Psoas muscle (tissue), 8 donors: ENCODE results near the gene LSG1. TPM values are rescaled to one million over a fixed set of nuclear protein-coding genes. Genes with fewer than 3 reads are reported as not detected.

Source experiments
- ATAC-seq, 4 donors: fragments of 200-7000 bp; cut with Tn5 transposase; one replicate each; pipeline ENCODE4 v1.9.1; 2020; ENCODE audit warnings: moderate library complexity in 3 of 4, mild to moderate bottlenecking in 2 of 4
- DNase-seq, 2 donors: peaks; one replicate each; pipeline ENCODE4 v3.0.0-alpha.2; 2020
- H3K27ac ChIP-seq: fragments of 200-600 bp; one replicate; pipeline ENCODE4 v1.8.0; 2022
- H3K27me3 ChIP-seq, 3 donors: fragments of 200-600 bp in 1 of 3; one replicate each; pipeline versions ENCODE4 v1.6.1 to v1.8.0; 2013 to 2022; ENCODE audit warnings: low read length in 2 of 3, mild to moderate bottlenecking in 2 of 3, moderate library complexity in 1 of 3; ENCODE audit not compliant: insufficient read depth in 3 of 3
- H3K36me3 ChIP-seq, 2 donors: fragments of 200-600 bp in 1 of 2; one replicate each; pipeline versions ENCODE4 v1.6.1 to v1.8.0; 2013 to 2022; ENCODE audit warnings: low read depth in 1 of 2, mild to moderate bottlenecking in 1 of 2, moderate library complexity in 1 of 2; ENCODE audit not compliant: insufficient read depth in 1 of 2
- H3K4me1 ChIP-seq: fragments of 200-600 bp; one replicate; pipeline ENCODE4 v1.8.0; 2022
- H3K4me3 ChIP-seq: fragments of 200-600 bp; one replicate; pipeline ENCODE4 v1.8.0; 2022; ENCODE audit warnings: mild to moderate bottlenecking
- H3K9me3 ChIP-seq: fragments of 200-600 bp; one replicate; pipeline ENCODE4 v1.8.0; 2022
- WGBS, 3 donors: extraction: QIAGEN DNeasy Blood & Tissue Kit; methylation state at CpG; one replicate each; pipeline versions ENCODE4 v1.1.6 to v1.1.7; 2013; 5-methylcytosine and 5-hydroxymethylcytosine counted together
- intact Hi-C, 2 donors: fragments of 100-400 bp; cut with DNase I; formaldehyde crosslinking; loops; one replicate each; pipeline versions ENCODE4 v1.11.0 to v1.14.2; 2022
- polyA plus RNA-seq, 3 donors: library from polyadenylated mRNA; stranded (reverse); fragments of 200-250 nt; gene quantifications; one replicate each; pipeline ENCODE4 v1.2.3, GENCODE V29; 2013
- total RNA-seq, 4 donors: library from RNA; stranded (reverse); fragmentation: NEBNext Ultra II Directional in 2 of 4; extraction: Animal tissue kit (Norgen Biotek cat#: 25700) in 2 of 4; gene quantifications; one replicate each; pipeline versions ENCODE4 v1.2.1 to v1.2.4, GENCODE V29; 2021 to 2023
- TF ChIP-seq, protein P1 (sequence below): fragments of 200-600 bp; IDR thresholded peaks from one replicate; pipeline ENCODE4 v1.8.0; 2022; ENCODE audit warnings: antibody characterized with exemption
- donor health status: healthy with polysubstance abuse.
- donor health status: DM: no; HTN: no; CAD: no; lungs with moderate emphysema.
- donor health status: Bipolar disorder and iron deficiency.
- donor health status: healthy.
- donor health status: DM: yes; HTN: yes; CAD: no.
- donor health status: DM: no; HTN: no; CAD: no.
- donor health status: DM: no; HTN: no; CAD: no.
- donor health status: DM: yes; HTN: yes; CAD: no.

Gene LSG1
- total and polyA plus RNA-seq, 7 donors: 22.8 to 46.8 (median 29.5) TPM

DNA sequence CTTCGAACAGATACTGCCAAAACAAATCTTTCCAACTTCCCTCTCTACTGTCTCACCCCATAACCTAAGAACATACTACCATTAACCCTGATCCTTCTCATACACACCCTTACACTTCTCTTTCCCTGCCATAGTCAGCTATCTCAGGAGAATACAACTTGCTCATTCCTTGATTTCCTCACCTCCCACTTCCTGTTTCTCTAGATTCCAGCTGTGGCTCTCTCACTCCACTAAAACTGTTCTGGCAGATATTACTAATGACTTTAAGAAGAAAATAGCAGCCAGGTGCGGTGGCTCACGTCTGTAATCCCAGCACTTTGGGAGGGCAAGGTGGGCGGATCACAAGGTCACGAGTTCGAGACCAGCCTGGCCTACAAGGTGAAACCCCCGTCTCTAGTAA, 4.6 kb downstream of the LSG1 start:
- H3K36me3 ChIP-seq: peaks cover 4 to 67% of the 10 kb centered on the region in 2 donors
- no peak for ATAC-seq
- WGBS, 3 donors: 72 to 81% (median 78%) methylated on average over 7 of the region's 7 CpGs
- intact Hi-C loops: no loop called here
- peaks cover 14% of the 10 kb centered on the region for H3K4me1 ChIP-seq
- no peaks in the 10 kb centered on the region for H3K9me3 ChIP-seq
- TF ChIP-seq, protein P1, sequence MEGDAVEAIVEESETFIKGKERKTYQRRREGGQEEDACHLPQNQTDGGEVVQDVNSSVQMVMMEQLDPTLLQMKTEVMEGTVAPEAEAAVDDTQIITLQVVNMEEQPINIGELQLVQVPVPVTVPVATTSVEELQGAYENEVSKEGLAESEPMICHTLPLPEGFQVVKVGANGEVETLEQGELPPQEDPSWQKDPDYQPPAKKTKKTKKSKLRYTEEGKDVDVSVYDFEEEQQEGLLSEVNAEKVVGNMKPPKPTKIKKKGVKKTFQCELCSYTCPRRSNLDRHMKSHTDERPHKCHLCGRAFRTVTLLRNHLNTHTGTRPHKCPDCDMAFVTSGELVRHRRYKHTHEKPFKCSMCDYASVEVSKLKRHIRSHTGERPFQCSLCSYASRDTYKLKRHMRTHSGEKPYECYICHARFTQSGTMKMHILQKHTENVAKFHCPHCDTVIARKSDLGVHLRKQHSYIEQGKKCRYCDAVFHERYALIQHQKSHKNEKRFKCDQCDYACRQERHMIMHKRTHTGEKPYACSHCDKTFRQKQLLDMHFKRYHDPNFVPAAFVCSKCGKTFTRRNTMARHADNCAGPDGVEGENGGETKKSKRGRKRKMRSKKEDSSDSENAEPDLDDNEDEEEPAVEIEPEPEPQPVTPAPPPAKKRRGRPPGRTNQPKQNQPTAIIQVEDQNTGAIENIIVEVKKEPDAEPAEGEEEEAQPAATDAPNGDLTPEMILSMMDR: no peak
- H3K27me3 ChIP-seq: no peaks in the 10 kb centered on the region
- H3K27ac ChIP-seq: no peak overlapping the region
- no peak for DNase-seq
- no peak overlapping the region for H3K4me3 ChIP-seq

DNA sequence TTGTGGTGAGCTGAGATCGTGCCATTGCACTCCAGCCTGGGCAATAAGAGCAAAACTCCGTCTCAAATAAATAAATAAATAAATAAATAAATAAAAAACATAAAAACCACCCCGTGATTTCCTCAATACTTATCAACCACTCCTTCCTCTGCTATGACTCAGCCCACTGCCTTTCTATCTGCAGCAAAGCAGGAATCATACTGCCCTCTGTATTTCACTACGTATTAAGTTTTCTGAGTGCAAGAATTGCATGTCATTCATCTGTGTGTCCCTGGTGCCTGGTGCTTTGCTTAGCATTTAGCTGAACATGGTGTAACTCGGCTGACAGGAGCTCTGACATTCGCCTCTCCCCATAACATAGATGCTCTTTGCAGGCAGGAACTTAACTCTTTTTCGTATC, 7.1 kb downstream of the LSG1 start:
- Histone ChIP-seq H3K27me3 (no peaks in the 10 kb centered on the region), H3K36me3 (peaks cover 4 to 85% of the 10 kb centered on the region in 2 donors)
- 91 to 94% (median 93%) methylated on average over 7 of the region's 7 CpGs for WGBS, 3 donors

DNA sequence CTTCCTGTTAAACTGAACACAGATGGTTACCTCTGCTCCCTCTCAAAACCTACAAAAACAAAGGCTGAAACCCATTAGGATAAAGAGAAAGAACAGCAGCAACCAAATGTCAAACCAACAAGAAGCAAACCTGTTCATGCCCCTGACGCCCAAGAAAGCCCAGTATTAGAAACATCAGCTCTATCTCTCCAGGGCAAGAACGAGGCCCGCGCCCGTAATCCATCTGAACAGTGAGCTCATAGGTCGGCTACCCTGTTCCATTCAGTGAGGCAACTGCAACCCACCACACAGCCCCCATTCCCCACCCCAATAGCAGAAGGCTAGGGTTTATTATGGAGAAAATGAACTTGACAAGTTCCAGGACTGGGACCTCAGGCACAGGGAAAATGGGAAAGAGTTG, 10.0 kb downstream of the LSG1 start:
- Histone ChIP-seq H3K27ac (no peak overlapping the region), H3K4me1 (no peaks in the 10 kb centered on the region), H3K4me3 (no peak overlapping the region), H3K9me3 (no peaks in the 10 kb centered on the region), H3K36me3 (peaks cover 11 to 93% of the 10 kb centered on the region in 2 donors), H3K27me3 (no peaks in the 10 kb centered on the region)
- intact Hi-C loops: no loop called here
- WGBS, 3 donors: 75 to 86% (median 79%) methylated on average over 6 of the region's 6 CpGs
- DNase-seq: no peak
- no peak for ATAC-seq
- TF ChIP-seq, protein P1: no peak

More for the DNA sequence above, 7.1 kb downstream of the LSG1 start:
- DNase-seq (no peak), ATAC-seq (no peak)
- no peak overlapping the region for H3K4me3 ChIP-seq
- H3K9me3 ChIP-seq: no peaks in the 10 kb centered on the region
- intact Hi-C loops: no loop called here
- no peaks in the 10 kb centered on the region for H3K4me1 ChIP-seq
- TF ChIP-seq, protein P1: no peak
- no peak overlapping the region for H3K27ac ChIP-seq

DNA sequence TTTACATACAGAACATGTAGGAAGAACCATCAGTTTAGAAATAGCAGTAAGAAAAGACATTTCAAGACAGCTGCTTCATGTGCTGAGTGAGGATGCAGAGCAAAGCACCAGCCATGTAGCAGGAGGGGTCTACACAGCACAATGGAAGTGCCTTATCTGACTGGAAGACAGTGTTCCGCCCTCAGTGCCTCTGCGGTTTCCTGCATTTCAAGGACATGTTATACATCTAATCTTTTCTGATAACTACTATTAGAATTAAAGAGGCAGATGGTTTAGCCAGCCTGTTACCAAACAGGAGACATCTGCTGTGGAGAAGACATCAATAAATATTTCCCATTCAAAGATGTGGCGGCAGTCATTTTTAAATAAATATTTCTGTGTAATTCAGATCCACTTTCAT, 10.6 kb downstream of the LSG1 start:
- TF ChIP-seq, protein P1: no peak
- Histone ChIP-seq H3K27me3 (no peaks in the 10 kb centered on the region), H3K4me1 (no peaks in the 10 kb centered on the region), H3K27ac (no peak overlapping the region), H3K9me3 (no peaks in the 10 kb centered on the region), H3K4me3 (no peak overlapping the region), H3K36me3 (peaks cover 11 to 88% of the 10 kb centered on the region in 2 donors)
- WGBS, 3 donors: 75 to 83% (median 83%) methylated on average over 3 of the region's 3 CpGs
- intact Hi-C loops: no loop called here
- DNase-seq (no peak), ATAC-seq (no peak)

DNA sequence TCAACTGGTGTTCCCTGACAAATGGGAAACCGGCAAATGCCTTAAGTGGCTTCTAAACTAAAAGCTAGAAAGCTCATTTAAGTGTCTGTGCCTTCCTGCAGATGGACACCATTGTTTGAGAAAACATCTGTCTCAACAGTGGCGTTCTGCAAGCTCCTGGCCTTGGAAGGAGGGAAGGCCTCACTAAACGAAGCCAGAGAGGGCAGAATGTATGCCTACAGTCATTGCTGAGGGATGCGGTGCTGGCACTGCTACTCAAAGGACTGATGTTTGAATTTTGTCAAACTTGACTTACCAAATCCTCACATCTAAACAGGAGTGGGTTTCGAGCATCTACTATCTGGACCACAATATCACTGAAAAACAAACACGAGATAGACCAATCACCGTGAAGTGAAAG, 12.2 kb downstream of the LSG1 start:
- Histone ChIP-seq H3K4me1 (no peaks in the 10 kb centered on the region), H3K27ac (no peak overlapping the region), H3K4me3 (no peak overlapping the region), H3K36me3 (peaks cover 9 to 78% of the 10 kb centered on the region in 2 donors), H3K9me3 (no peaks in the 10 kb centered on the region), H3K27me3 (no peaks in the 10 kb centered on the region)
- TF ChIP-seq, protein P1: no peak
- ATAC-seq (no peak), DNase-seq (no peak)
- intact Hi-C loops: no loop called here
- 77 to 83% (median 80%) methylated on average over 7 of the region's 7 CpGs for WGBS, 3 donors
